Activated CD8-positive, alpha-beta memory T cell treated with anti-CD3 and anti-CD28 coated beads for 24 hours (primary cell): ENCODE measurements around the gene DNM2.
"Not testable (repeated sequence)": the region's sequence is repeated elsewhere in the genome, so short reads cannot be mapped to it uniquely, and the experiment has no call there.

ENCODE experiments used
- DNase-seq: peaks from one replicate; pipeline ENCODE4 v3.0.0-alpha.2; 2020

DNM2 gene

DNA sequence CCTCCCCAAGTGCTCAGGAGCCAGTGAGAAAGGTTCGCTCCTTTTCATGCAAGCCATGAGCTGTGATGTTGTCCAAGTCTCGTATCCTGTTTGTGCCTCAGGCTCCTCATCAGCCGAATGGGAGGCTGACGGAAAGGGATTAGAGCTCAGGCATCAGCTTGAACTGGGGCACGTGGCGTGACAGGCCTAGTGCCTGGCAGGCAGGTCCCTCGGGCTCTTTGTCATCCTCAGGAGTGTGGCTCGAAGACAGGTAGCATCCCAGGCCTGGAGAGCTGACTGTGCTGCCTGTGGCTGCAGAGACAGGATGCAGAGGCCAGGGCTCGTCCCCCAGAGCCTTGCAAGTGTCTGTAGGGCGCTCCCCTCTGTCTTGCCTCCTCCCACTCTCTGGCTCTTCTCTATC lies 38.5 kb downstream of the DNM2 start:
- no peak for DNase-seq

DNA sequence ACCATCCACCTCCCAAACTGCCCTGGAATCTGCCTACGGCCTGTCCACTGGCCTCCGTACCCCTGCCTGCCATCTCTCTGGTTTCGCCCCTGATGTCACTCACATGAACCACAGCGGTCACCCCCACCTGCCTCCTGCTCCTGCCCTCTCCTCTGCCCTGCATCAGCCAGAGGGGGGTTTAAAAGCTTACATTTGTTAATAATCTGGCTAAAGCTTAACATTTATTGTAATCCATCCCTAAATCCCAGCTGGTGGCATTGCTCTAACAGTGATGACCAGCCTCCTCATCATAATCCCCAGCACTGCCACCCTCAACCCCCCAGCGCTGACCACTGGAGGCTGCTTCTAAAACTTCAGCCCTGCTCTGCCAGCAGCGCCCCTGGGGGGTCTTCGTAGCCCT lies 38.9 kb downstream of the DNM2 start:
- DNase-seq, result no peak

DNA sequence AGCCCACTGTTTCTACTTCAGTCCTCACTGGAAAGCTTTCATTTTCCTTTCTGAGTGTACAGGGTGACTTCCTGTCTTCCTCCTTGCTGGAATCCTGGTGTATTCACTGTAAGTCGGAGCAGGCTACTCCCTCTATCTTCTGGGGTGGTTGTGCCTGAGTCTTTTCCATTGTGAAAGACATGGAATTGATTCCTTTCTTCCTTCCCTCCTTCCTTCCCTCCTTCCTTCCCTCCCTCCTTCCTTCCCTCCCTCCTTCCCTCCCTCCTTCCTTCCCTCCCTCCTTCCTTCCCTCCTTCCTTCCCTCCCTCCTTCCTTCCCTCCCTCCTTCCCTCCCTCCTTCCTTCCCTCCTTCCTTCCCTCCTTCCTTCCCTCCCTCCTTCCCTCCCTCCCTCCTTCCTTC lies 40.2 kb downstream of the DNM2 start:
- not testable (repeated sequence) for DNase-seq

DNA sequence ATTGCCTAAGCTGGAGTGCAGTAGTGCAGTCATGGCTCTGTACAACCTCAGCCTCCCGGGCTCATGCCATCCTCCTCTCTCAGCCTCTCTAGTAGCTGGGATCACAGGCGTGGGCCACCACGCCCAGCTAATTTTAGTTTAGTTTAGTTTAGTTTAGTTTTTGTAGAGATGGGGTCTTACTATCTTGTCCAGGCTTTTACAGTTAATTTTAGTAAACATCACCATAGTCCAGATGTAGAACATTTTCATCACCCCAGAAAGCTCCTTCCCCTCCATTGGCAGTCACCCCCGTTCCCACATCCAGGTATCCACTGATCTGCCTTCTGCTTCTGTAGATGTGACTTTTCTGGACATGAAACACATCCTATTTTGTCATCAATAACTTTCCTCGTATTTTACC lies 41.1 kb downstream of the DNM2 start:
- DNase-seq, result no peak

DNA sequence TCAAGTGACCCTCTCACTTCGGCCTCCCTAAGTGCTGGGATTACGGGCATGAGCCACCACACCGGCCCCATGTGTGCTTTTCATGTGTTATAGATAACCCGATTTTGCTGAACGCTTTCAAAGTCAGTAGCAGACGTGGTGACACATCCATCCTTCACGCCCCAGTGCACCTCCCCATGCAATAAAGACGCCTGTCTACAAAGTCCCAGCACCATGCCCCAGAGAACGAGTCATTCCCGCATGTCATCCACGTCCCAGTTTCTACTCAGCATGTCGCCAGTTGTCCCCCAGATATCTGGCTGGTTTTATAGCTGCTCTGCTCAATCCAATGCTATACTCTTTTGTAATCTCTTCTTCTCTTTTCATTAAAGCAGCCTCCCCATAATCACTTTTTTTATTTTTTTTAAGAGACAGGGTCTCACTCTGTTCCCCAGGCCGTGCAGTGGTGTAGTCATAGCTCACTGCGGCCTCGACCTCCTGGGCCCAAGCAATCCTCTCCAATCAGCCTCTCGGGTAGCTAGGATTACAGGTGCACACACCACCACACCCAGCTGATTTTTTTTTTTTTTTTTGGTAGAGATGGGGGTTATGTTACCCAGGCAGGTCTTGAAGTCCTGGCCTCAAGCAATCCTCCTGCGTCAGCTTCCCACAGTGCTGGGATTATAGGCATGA lies 42.5 kb downstream of the DNM2 start:
- DNase-seq, result no peak

DNA sequence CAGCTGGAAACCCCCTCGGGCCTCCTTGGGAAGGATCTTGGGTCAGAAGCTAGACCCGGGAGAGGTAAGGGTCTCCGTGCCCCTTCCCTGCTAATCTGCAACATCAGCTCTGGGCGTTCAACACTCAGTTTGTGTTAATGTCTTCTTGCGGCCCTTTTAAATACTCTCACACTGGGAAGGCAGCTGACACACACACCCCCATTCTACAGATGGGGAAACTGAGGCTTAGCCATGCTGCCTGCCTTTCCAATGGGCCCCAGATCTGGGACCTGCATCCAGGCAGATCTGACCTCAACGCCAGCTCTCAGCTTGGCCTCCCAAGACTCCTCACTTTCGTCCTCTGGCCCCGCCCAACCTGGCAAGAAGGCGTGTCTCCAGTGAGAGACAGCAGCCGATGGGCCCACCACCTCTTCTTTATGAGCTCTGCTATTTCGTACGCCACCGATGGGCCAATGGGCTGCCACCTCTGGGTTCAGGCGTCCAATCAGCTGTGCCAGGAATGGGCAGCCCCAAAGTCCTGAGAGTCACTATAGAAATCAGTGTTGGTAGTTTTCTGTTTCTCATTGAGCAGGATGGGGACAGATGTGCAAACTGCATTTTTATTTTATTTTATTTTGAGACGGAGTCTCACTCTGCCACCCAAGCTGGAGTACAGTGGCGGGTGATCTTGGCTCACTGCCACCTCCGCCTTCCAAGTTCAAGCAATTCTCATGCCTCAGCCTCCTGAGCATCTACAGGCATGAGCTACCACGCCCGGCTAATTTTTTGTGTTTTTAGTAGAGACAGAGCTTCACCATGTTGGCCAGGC lies 43.8 kb downstream of the DNM2 start:
- no peak for DNase-seq

DNA sequence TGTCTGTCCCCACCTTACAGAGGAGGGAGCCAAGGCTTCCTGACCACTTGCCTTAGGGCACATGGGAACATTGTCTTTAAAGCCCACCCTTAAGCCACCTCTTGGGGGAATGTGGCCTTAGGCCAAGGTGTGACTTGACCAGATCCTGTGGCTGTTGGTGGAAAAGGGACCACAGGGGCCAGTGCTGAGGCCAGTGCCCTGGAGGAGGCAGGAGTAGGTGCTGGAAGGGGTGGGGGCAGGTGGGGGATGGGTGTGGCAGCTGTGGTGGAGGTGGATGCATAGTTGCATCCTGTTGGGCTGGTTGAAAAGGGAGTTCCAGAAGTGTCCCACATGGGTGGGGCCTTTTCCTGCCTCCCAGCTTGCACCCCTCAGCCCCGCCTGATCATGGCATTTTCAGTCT lies 44.8 kb downstream of the DNM2 start:
- no peak for DNase-seq

DNA sequence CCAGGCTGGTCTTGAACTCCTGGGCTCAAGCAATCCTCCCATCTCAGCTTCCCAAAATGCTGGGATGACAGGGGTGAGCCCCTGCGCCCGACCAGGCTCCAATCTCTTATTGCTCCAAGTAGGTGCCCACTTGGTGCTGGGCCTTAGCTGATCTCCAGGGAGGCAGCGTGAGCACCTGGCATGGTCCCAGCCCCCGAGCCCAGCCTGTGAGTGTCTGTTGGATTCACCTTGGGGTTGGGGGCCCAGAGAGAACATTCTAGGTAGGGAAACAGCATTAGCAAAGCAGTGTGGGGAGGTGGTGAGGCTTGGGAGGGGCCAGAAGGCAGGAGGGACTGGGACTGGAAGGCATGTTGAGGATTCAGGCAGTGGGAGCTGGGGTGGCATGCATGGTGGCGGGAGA lies 45.5 kb downstream of the DNM2 start:
- DNase-seq, result no peak

DNA sequence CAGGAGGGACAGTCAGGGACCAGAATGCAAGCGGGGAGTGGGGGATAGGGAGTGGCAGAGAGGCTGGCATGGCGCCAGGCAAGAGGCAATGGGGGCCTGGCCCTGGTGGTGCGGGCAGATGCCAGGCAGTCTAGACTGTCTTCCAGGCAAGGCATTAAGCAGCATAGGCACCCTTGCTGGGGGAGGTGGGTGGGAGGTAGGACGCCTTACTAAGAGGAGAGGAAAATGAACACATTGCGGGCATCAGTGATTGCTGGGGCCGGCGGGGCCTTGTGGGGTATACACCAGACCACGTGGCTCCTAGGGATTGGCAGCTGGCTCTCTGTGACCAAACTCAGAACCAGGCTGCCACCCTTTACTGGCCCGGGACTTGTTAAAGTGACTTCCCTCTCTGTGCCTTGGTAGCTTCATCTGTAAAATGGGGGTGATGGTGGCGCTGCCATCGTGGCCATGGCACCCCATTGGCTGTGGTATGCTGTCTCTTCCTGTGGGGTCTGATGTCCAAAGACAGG lies 46.0 kb downstream of the DNM2 start:
- DNase-seq, result no peak

DNA sequence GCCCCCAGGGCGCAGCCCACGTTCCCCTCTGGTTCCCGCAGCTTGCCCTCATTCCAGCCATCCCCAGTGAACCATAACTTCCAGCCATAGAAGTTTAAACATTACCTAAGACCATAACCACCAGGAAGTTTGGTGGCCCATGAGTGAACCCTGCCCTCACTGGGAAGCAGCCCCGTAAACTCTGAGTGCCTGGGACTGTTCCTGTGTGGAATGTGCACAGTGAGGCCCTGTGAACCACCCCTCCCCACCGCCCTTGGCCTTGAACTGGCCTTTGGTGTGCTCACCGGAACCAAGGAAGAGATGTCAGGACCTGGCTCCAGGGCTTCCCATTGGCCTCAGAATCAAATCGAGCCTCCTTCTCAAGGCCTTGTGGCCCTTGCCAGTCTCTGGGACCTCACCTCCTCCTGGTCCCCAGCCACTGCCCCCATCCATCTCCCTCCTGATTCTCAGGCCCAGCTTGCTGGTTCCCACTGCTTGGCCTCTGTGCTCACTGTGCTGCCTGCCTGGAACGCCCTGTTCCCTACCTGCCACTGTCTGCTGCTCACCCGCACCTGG lies 46.5 kb downstream of the DNM2 start:
- DNase-seq, result no peak

DNA sequence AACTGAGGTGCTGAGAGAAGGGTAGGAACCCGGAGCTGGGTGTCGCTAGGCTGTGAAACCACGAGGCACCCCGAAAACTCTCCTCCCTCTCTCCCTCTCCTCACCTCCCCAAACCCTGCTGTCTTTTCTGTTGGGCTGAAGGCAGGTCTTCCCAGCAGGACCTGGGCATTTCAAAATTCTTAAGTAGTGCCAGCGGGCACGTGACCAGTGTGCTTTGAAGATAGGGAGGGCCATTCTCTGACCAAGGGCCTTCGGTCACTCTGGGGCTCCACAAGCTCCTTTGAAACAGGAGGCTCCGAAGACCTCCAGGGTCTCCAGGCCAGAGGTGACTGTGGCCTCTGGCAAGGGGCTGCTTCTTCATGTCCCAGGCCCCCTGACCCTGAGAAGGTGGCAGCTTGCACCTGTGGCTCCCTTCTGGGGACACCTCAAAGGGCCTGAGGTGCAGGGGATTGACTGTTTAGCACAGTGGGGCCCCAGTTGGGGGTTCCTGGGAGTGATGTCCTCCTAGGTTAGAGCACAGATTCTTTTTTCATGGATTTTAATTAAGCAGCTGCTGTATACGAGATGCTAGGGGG lies 48.3 kb downstream of the DNM2 start:
- no peak for DNase-seq

DNA sequence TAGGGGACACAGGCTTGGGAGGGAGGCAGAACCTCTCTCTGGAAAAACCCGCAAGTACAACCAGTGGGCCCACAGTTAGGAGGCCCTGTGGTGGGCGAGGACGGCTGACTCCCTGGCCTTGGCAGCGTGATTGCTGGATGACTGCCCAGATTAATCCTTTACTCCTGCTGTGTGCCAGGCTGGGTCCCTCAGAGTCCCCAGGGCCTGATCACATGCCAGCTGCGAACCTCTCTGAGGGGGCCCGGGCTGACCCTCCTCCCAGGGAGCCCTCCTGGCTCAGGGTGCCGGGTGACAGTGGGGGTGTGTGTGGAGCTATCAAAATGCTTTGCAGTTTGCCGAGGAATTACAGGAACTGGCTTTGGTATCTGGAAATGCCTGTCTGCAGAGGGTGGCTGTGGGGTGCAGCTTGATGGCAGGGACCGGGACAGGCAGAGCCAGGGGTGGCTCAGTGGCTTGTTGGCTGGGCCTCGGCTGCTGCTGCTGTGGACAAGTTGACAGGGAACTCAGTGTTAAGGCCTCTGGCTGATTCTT lies 48.9 kb downstream of the DNM2 start:
- no peak for DNase-seq

DNA sequence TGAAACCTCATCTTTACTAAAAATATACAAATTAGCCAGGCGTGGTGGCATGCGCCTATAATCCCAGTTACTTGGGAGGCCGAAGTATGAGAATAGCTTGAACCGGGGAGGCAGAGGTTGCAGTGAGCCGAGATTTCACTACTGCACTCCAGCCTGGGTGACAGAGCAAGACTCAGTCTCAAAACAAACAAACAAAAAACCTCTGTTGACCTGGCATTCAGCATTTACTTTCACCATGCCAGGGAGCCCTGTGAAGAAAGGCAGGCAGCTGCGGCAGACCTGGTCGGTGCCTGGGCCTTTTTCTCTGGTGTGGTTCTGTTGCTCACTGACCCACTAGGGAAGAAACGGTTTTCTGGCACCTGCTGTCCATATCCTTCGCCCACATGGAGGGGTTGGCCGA lies 49.8 kb downstream of the DNM2 start:
- DNase-seq, result no peak

DNA sequence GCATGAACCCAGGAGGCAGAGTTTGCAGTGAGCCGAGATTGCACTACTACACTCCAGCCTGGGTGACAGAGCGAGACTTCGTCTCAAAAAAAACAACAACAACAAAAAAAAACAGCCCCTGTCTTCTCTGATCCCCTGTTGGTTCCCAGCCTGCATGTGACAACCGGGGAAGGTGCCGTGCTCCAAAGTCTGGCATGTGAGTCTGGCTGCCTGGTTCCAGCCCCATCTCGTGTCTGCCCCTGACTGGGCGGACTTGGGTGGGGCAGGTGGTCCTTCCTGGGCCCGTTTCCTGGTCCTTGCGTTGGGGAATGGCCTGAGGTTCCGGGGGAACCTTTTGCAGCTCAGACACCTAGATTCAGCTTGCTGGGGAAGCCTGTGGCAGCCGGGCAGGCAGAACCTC lies 50.5 kb downstream of the DNM2 start:
- DNase-seq, result no peak

DNA sequence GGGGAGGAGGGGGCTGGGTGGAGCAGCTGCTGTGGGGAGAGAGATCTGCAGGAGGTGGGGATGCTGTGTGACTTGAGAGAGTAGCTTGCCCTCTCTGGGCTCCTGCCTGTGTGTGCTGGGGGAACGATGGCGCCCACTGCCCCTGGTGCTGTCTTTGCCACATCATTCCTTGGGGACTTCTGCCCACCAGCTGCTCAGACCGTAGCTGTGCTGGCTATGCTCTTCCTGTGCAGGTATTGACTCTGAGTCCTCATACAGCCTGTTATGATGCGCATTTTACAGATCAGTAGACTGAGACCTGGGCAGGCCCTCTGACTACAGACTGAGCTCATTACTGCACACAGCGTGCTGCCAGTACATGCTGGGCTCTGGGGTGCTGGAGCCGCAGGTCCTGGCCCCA lies 51.1 kb downstream of the DNM2 start:
- DNase-seq, result no peak

DNA sequence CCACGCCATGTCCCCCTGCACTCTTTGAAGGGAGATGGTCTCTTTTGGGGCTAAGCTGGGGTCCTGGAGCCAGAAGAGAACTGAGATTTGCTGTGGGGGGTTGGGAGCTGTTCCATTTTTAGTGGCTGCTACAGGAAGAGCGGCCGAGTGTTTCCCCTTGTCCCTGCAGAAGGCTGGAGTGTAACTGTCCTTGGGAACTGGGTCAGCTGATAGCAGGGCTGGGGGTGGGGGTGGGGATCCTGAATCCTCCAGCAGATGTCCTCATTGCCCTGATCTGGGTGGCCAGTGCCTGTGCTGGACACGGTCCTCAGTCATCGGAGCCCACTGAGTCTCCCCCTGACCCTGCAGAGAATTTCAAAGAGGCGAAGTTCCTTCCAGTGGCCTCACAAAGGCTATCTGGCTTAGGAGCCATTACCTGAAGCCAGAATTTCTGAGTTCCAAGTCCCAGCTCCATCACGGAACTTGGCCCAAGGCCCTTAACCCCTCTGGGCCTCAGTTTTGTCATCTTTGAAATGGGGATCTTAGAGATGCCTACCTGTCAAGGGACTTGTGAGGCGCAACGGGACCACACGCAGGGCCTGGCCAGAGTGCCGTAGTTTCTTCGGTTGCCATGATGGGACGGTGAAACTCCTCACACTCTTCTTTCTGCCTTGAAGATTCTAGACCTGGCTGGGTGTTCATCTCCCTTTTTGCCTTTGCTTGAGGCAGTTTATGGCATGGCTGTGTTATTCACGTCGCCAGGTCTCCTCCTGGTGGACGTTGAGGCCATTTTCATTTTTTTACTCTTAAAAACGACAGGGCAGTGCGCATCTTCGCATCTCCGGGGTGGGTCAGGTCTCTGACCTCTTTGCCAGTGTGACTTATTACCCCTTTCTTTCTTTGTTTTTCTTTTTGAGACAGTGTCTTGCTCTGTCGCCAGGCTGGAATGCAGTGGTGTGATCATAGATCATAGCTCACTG lies 51.9 kb downstream of the DNM2 start:
- no peak for DNase-seq

DNA sequence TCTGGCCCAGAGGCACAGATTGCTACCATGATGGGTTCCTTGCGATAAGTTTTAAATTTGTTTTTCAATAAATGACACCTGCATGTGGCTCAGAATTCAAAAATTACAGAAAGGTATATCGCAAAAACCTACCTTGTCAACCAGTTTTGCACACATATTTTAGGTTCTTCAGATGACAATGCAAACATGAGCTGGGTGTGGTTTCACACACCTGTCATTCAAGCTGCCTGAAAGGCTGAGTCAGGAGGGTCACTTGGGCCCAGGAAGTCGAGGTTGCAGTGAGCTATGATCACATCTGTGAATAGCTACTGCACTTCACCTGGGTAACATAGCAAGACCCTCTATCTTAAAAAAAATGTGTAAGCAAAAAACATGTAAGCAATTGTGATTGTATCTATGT lies 56.1 kb downstream of the DNM2 start:
- no peak for DNase-seq

DNA sequence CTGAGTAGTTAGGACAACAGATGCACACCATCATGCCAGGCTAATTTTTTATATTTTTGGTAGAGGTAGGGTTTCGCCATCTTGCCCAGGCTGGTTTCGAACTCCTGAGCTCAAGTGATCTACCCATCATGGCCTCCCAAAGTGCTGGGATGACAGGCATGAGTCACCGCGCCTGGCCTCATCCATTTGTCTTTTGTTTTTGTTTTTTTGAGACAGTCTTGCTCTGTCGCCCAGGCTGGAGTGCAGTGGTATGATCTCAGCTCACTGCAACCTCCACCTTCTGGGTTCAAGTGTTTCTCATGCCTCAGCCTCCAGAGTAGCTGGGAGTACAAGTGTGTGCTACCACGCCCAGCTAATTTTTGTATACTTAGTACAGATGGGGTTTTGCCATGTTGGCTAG lies 57.0 kb downstream of the DNM2 start:
- DNase-seq, result no peak

DNA sequence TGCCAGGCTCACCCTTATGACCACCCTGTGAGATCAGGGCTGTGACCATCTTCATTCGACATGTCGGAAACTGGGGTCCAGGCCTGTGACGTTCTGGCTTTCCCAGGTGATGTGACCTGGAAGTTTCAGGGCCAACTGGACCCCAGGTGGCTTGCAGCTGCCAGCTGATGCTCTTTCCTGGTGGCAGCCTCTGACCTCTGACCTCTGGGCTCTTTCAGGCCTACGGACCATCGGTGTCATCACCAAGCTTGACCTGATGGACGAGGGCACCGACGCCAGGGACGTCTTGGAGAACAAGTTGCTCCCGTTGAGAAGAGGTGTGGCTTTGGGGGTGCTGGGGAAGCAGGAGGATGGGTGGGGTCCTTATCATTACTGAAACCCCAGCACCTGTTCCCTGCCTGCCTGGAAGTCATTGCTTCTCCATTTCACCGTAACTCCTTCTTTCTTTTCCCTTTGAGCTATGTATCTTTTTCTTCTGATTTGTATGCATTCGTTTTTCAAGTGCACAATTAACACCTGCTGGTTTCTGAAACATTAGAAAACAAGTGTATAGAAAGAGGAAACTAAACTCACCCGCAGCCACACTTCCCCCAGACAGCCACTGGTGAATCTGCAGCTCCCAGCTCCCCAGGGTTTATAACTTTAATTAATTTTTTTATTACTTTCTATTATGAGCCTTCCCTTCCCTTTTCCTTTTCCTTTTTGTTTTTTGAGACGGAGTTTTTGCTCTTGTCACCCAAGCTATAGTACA lies 59.2 kb downstream of the DNM2 start:
- DNase-seq, result no peak

DNA sequence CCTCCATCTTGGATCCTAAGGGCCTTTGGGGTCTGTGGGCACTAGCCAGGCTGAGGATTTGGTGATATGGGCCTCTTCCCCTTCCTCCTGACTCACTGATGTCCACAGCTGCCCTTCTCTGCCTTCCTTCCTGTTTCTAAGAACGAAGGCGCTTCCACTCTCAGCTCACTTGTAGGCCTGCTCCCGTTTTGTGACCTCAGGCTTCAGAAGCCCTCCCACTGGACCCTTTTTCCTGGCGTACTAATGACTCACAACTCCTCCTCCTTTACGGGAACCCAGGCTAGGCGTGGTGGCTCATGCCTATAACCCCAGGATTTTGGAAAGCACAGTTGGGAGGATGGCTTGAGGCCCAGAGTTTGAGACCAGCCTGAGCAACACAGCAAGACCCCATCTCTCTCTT lies 62.5 kb downstream of the DNM2 start:
- DNase-seq, result no peak

DNA sequence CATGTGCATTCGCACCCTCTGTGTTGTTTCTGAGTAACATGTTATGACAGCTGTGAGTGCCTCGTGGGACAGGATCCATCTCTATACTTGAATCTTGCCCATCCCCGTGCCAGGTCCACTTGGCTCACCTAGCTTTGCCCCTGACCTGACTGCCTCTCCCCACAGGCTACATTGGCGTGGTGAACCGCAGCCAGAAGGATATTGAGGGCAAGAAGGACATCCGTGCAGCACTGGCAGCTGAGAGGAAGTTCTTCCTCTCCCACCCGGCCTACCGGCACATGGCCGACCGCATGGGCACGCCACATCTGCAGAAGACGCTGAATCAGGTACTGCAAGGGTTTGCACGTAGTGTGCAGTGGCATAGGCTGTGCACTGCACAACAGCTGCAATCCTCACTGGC lies 64.9 kb downstream of the DNM2 start:
- DNase-seq, result no peak

DNA sequence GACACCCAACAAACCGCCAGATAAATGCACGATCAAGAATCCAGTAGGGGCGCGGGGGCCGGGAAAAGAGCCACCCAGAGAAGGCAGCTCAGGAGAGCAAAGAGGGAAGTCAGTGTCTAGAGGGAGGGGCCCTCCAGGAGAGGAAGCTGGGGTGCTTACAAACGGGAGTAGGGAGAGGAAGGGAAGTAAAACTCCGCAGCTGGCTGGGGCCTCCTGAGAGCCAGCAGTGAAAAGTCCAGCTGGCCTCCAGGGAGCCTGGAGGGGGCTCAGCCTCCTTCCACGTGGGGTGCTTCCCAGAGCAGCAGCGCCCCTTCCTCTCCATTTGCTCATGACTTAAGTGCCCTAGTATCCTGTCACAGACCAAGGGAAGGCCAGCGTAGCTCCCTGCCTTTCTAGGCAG lies 66.4 kb downstream of the DNM2 start:
- no peak for DNase-seq
